CD14-positive monocyte (primary cell): ENCODE data around the gene ZNF638. TPM values are rescaled to one million over a fixed set of nuclear protein-coding genes. Genes with fewer than 3 reads are reported as not detected.

Experiments used
- DNase-seq, 3 donors: peaks; one replicate each; pipeline ENCODE4 v3.0.0-alpha.2; 2011 to 2022
- H2AFZ ChIP-seq: 2 replicates; pipeline ENCODE4 v1.6.0; 2012; ENCODE audit warnings: mild to moderate bottlenecking, low read depth, low read length, inconsistent platforms; ENCODE audit not compliant: insufficient read depth, poor library complexity, severe bottlenecking
- H3K27ac ChIP-seq, 2 donors: 1 replicate in 1 of 2; 2 replicates in 1 of 2; pipeline ENCODE4 v1.5.1; 2012 to 2013; ENCODE audit warnings: low read length in 2 of 2, control low read depth in 1 of 2, inconsistent platforms in 1 of 2, low read depth in 1 of 2, mild to moderate bottlenecking in 1 of 2
- H3K27me3 ChIP-seq, 2 donors: one replicate each; pipeline versions ENCODE4 v1.6.0 to v1.6.1; 2011 to 2013; ENCODE audit warnings: low read length in 2 of 2; ENCODE audit not compliant: control insufficient read depth in 2 of 2, insufficient read depth in 2 of 2
- H3K36me3 ChIP-seq, 2 donors: replicated peaks in 1 of 2; 1 replicate in 1 of 2; 2 replicates in 1 of 2; pipeline versions ENCODE4 v1.5.1 to v1.6.1; 2012 to 2013; ENCODE audit warnings: low read length in 2 of 2, control low read depth in 1 of 2, inconsistent platforms in 1 of 2, mild to moderate bottlenecking in 1 of 2; ENCODE audit not compliant: insufficient read depth in 2 of 2, control insufficient read depth in 1 of 2
- H3K4me1 ChIP-seq, 2 donors: 1 replicate in 1 of 2; 2 replicates in 1 of 2; pipeline versions ENCODE4 v1.5.1 to v1.6.1; 2012 to 2013; ENCODE audit warnings: low read length in 2 of 2, control low read depth in 1 of 2, inconsistent platforms in 1 of 2, mild to moderate bottlenecking in 1 of 2, moderate library complexity in 1 of 2; ENCODE audit not compliant: insufficient read depth in 2 of 2, control insufficient read depth in 1 of 2
- H3K4me2 ChIP-seq: replicated peaks from 2 replicates; pipeline ENCODE3; 2012; ENCODE audit warnings: low read length, moderate library complexity, mild to moderate bottlenecking; ENCODE audit not compliant: poor library complexity, severe bottlenecking; ENCODE audit errors: extremely low read depth
- H3K4me3 ChIP-seq, 3 experiments: fragments of 200-600 bp in 1 of 3; sonication (generic) in 1 of 3; replicated peaks in 1 of 3; 1 replicate in 2 of 3; 2 replicates in 1 of 3; pipeline ENCODE4 v1.5.1; 2011 to 2013; ENCODE audit warnings: low read length in 3 of 3, mild to moderate bottlenecking in 3 of 3, control low read depth in 2 of 3, low read depth in 2 of 3, inconsistent platforms in 1 of 3, moderate library complexity in 1 of 3
- H3K79me2 ChIP-seq: 2 replicates; pipeline ENCODE4 v1.6.0; 2012; ENCODE audit warnings: mild to moderate bottlenecking, control low read depth, inconsistent platforms, low read length, moderate library complexity; ENCODE audit not compliant: insufficient read depth
- H3K9ac ChIP-seq: 2 replicates; pipeline ENCODE4 v1.6.0; 2017; ENCODE audit warnings: low read length, mild to moderate bottlenecking; ENCODE audit not compliant: insufficient read depth, poor library complexity, severe bottlenecking
- H3K9me3 ChIP-seq, 2 donors: replicated peaks in 1 of 2; 1 replicate in 1 of 2; 2 replicates in 1 of 2; pipeline versions ENCODE4 v1.5.1 to v1.6.1; 2012 to 2013; ENCODE audit warnings: low read length in 2 of 2, control low read depth in 1 of 2; ENCODE audit not compliant: control insufficient read depth in 1 of 2, insufficient read depth in 1 of 2
- H4K20me1 ChIP-seq: 2 replicates; pipeline ENCODE4 v1.6.0; 2012; ENCODE audit warnings: mild to moderate bottlenecking, low read length, control low read depth, moderate library complexity; ENCODE audit not compliant: insufficient read depth
- H3K27ac Mint-ChIP-seq, 7 donors: one replicate each; pipeline ENCODE4 v1.8.0; 2020; ENCODE audit warnings: mild to moderate bottlenecking in 7 of 7, mixed read lengths in 7 of 7, moderate library complexity in 6 of 7, inconsistent platforms in 2 of 7
- H3K27me3 Mint-ChIP-seq, 3 donors: one replicate each; pipeline ENCODE4 v1.8.0; 2021 to 2022; ENCODE audit warnings: low read depth in 3 of 3, mild to moderate bottlenecking in 3 of 3, mixed read lengths in 3 of 3, moderate library complexity in 3 of 3, inconsistent platforms in 1 of 3
- H3K36me3 Mint-ChIP-seq, 2 donors: one replicate each; pipeline ENCODE4 v1.8.0; 2020; ENCODE audit warnings: mixed read lengths in 2 of 2, inconsistent platforms in 1 of 2, mild to moderate bottlenecking in 1 of 2
- H3K4me1 Mint-ChIP-seq: one replicate; pipeline ENCODE4 v1.8.0; 2020; ENCODE audit warnings: mild to moderate bottlenecking, mixed read lengths
- H3K4me3 Mint-ChIP-seq, 2 donors: one replicate each; pipeline ENCODE4 v1.8.0; 2020; ENCODE audit warnings: mild to moderate bottlenecking in 2 of 2, mixed read lengths in 2 of 2, moderate library complexity in 1 of 2
- H3K9me3 Mint-ChIP-seq, 7 donors: one replicate each; pipeline ENCODE4 v1.8.0; 2020 to 2022; ENCODE audit warnings: mixed read lengths in 7 of 7, mild to moderate bottlenecking in 6 of 7, moderate library complexity in 6 of 7, inconsistent platforms in 2 of 7
- WGBS: methylation state at CpG from one replicate; pipeline ENCODE4 v1.1.5; 2013; ENCODE audit warnings: missing lambda C conversion rate; ENCODE audit not compliant: insufficient coverage; 5-methylcytosine and 5-hydroxymethylcytosine counted together
- intact Hi-C, 2 donors: fragments of 100-400 bp; cut with micrococcal nuclease; formaldehyde crosslinking; loops; one replicate each; pipeline versions ENCODE4 v1.15.0 to v1.15.1; 2023
- polyA plus RNA-seq, 3 donors: library from polyadenylated mRNA; depleted of rRNA in 1 of 3; unstranded in 2 of 3; stranded (reverse) in 1 of 3; fragments of 300-500 nt in 2 of 3; fragments of >200 nt in 1 of 3; fragmentation: Illumina TruSeq in 2 of 3; gene quantifications; 1 replicate in 2 of 3; 2 replicates in 1 of 3; pipeline ENCODE4 v1.2.3, GENCODE V29; 2012 to 2021
- TF ChIP-seq, protein P1 (sequence below): fragments of 200-600 bp; IDR thresholded peaks from one replicate; pipeline ENCODE4 v1.8.0; 2022; ENCODE audit warnings: antibody characterized with exemption, mild to moderate bottlenecking

The ZNF638 gene
- polyA plus RNA-seq, 3 donors, result 19.1 to 64.6 (median 22.4) TPM

- H2AFZ ChIP-seq, result no peak overlapping the region
- peaks cover 11 to 23% (median 18%) of the 10 kb centered on the region in 3 donors for H3K27me3 Mint-ChIP-seq
- peaks cover 37 to 38% of the 10 kb centered on the region in 2 donors for H3K36me3 Mint-ChIP-seq
- intact Hi-C loops, result no loop called here
- peaks cover 4 to 16% (median 13%) of the 10 kb centered on the region in 7 donors for H3K9me3 Mint-ChIP-seq
- WGBS, result 73% methylated on average over 11 of the region's 11 CpGs
- peaks cover 50% of the 10 kb centered on the region for H3K4me1 Mint-ChIP-seq
- no peak overlapping the region for H3K4me3 Mint-ChIP-seq
- no peak overlapping the region for H3K27ac ChIP-seq
- peak overlapping the region in 1 of 3 experiments; percentile 89 for H3K4me3 ChIP-seq
- no peak overlapping the region for H3K27ac Mint-ChIP-seq
- DNase-seq, result peak in 2 of 3 donors; percentile 35 to 37
- H3K9ac ChIP-seq, result no peak overlapping the region
- TF ChIP-seq, protein P1, sequence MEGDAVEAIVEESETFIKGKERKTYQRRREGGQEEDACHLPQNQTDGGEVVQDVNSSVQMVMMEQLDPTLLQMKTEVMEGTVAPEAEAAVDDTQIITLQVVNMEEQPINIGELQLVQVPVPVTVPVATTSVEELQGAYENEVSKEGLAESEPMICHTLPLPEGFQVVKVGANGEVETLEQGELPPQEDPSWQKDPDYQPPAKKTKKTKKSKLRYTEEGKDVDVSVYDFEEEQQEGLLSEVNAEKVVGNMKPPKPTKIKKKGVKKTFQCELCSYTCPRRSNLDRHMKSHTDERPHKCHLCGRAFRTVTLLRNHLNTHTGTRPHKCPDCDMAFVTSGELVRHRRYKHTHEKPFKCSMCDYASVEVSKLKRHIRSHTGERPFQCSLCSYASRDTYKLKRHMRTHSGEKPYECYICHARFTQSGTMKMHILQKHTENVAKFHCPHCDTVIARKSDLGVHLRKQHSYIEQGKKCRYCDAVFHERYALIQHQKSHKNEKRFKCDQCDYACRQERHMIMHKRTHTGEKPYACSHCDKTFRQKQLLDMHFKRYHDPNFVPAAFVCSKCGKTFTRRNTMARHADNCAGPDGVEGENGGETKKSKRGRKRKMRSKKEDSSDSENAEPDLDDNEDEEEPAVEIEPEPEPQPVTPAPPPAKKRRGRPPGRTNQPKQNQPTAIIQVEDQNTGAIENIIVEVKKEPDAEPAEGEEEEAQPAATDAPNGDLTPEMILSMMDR, result no peak
- peaks cover 0 to 17% of the 10 kb centered on the region in 2 donors for H3K9me3 ChIP-seq
- H3K27me3 ChIP-seq, result peaks cover 0 to 50% of the 10 kb centered on the region in 2 donors
- peaks cover 99% of the 10 kb centered on the region for H4K20me1 ChIP-seq
- H3K4me2 ChIP-seq, result peak overlapping the region; percentile 86
- peaks cover 100% of the 10 kb centered on the region for H3K79me2 ChIP-seq
- H3K36me3 ChIP-seq, result peaks cover 4 to 42% of the 10 kb centered on the region in 2 donors
- peaks cover 35 to 72% of the 10 kb centered on the region in 2 donors for H3K4me1 ChIP-seq
These were observed 133.8 kb downstream of the ZNF638 start for GRCh38 chr2:71465356-71465755.

DNA sequence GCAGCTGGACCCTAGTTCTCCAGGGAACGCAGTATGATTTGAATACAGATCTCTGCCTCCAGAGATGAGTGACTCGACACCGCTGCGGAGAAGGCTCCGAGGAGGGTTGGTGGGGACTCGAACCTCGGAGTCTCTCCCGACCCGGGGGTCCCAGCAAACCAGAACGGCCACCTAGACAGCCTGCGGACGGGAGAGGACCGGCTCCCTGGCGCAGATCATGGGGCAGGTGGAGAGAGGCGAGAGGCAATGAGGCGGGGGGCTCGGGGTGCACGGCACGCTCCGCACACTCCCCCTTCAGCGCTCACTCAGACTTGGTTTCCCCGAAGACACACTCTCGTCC, 134.3 kb downstream of the ZNF638 start:
- Histone ChIP-seq H3K9ac (peak overlapping the region; percentile 69), H3K79me2 (peaks cover 99% of the 10 kb centered on the region), H3K36me3 (peaks cover 4 to 37% of the 10 kb centered on the region in 2 donors), H3K9me3 (peaks cover 0 to 17% of the 10 kb centered on the region in 2 donors), H3K4me1 (peaks cover 35 to 66% of the 10 kb centered on the region in 2 donors), H4K20me1 (peaks cover 93% of the 10 kb centered on the region), H3K4me2 (peak overlapping the region; percentile 86), H2AFZ (peak overlapping the region; percentile 72), H3K27ac (no peak overlapping the region), H3K27me3 (peaks cover 0 to 50% of the 10 kb centered on the region in 2 donors), H3K4me3 (peak overlapping the region; percentile 54 to 89 (median 82))
- WGBS, result 15% methylated on average over 21 of the region's 23 CpGs
- Mint-ChIP-seq H3K36me3 (peaks cover 36 to 38% of the 10 kb centered on the region in 2 donors), H3K4me3 (no peak overlapping the region), H3K27ac (no peak overlapping the region), H3K27me3 (peaks cover 11 to 23% (median 22%) of the 10 kb centered on the region in 3 donors), H3K4me1 (peaks cover 48% of the 10 kb centered on the region), H3K9me3 (peaks cover 4 to 18% (median 14%) of the 10 kb centered on the region in 7 donors)
- no peak for DNase-seq
- intact Hi-C loops, result no loop called here
- TF ChIP-seq, protein P1, result no peak
